ENCODE results near the gene GUCY2D. TPM values are rescaled to one million over a fixed set of nuclear protein-coding genes. Genes with fewer than 3 reads are reported as not detected.
"Not testable (repeated sequence)": the region's sequence is repeated elsewhere in the genome, so short reads cannot be mapped to it uniquely, and the experiment has no call there.

GUCY2D gene
- total RNA-seq (2014; rRNA removed; shearing (Covaris generic)) (0.07 TPM in 1 of 2 replicates, not detected in the other), polyA plus RNA-seq (2016; fragmentation: Nextera tagmentation; extraction: Ambion mirVana) (0.08 and 0.96 TPM in 2 replicates)
- long read RNA-seq: 0 reads

DNA sequence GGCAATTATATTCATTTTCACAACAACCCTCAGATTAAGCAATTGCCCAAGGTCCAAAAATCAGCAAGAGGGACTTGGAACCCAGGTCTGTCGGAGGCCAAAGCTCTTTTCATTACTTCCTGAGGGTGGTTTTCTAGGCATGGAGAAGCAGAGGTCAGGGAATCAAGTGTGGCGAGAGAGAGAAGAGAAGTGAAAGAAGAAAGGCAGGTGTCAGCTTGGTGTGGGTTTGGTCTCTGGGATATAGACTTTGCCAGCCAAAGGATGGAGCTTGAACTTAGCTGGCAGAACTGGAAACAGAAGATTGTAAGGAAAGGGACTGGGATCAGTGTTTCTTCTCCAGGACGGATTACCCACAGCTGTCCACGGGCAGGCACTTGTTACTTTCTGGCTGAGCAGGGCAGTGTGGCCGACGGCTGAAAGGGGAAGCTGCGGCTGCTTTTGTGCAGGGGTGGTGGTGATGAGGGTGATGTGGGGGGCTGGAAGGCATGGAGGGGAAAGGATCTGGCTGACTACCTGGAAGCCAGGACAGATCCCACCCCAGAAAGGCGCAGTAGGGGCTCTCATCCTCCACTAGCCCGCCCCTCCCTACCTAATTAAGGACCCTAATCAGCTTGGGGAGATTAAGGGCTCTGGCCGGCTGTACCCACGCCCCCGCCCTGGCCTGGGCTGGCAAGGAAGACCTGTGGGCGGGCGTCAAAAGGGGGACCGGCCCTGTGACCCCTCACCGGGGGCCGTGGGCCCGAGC lies at the start of gene GUCY2D:
TSS of gene GUCY2D (plus strand) at position 640 of the 745 bp plus-strand sequence. CDS start 433 bp downstream, outside the sequence.
- no peaks in the 10 kb centered on the region; the same call in 2 of the 3 replicates for H3K36me3 Mint-ChIP-seq (ENCODE audit: low read depth)
- H3K27me3 ChIP-seq (ENCODE audit: insufficient read depth): peaks cover 71% of the 10 kb centered on the region
- peak within 1 kb of the TSS; percentile 96 for H2AFZ ChIP-seq
- H3K27ac ChIP-seq (ENCODE audit: low read depth): no peak within 1 kb of the TSS
- no peak; the same call in 2 of the 3 replicates for ATAC-seq
- H3K4me2 ChIP-seq: peak within 1 kb of the TSS; percentile 81
- peaks cover 10% of the 10 kb centered on the region for H3K4me1 Mint-ChIP-seq
- H3K79me2 ChIP-seq (replicated peaks; ENCODE audit: insufficient read depth): no peaks in the 10 kb centered on the region
- H3F3A ChIP-seq (replicated peaks; ENCODE audit: low read depth): 0 out of 2 replicates have a peak, but pooled peaks cover 3% of the 10 kb centered on the region
- peak; percentile 64 for TF ChIP-seq EZH2 (IDR thresholded peaks at IDR 0.05; ENCODE audit: low read depth, unreplicated experiment)
- TF ChIP-seq NANOG (IDR thresholded peaks at IDR 0.05; ENCODE audit: borderline replicate concordance): no peak
- peaks cover 3% of the 10 kb centered on the region; the same call in 1 of the 3 replicates for H3K9me3 Mint-ChIP-seq
- no peaks in the 10 kb centered on the region; the same call in 1 of the 2 replicates for H4K20me1 ChIP-seq (replicated peaks; ENCODE audit: insufficient read depth)
- peaks cover 33% of the 10 kb centered on the region for H3K27me3 Mint-ChIP-seq (ENCODE audit: insufficient read depth, low read depth, poor library complexity)
- H3K4me1 ChIP-seq (ENCODE audit: insufficient read depth): peaks cover 7% of the 10 kb centered on the region; the same call in 1 of the 2 replicates
- H3K4me3 Mint-ChIP-seq: peak within 1 kb of the TSS; percentile 6
- no peaks in the 10 kb centered on the region for H3K9me2 ChIP-seq (ENCODE audit: insufficient read depth)
- H3K27ac Mint-ChIP-seq: no peak within 1 kb of the TSS
- DNase-seq (ENCODE audit: low spot score): peak; percentile 15
- H3K36me3 ChIP-seq (ENCODE audit: insufficient read depth): no peaks in the 10 kb centered on the region
- H3K4me3 ChIP-seq: peak within 1 kb of the TSS; percentile 57

GRCh38 chr17:7953266-7953665 lies 49.1 kb upstream of the GUCY2D start:
- not testable (repeated sequence) for H3K27ac Mint-ChIP-seq

DNA sequence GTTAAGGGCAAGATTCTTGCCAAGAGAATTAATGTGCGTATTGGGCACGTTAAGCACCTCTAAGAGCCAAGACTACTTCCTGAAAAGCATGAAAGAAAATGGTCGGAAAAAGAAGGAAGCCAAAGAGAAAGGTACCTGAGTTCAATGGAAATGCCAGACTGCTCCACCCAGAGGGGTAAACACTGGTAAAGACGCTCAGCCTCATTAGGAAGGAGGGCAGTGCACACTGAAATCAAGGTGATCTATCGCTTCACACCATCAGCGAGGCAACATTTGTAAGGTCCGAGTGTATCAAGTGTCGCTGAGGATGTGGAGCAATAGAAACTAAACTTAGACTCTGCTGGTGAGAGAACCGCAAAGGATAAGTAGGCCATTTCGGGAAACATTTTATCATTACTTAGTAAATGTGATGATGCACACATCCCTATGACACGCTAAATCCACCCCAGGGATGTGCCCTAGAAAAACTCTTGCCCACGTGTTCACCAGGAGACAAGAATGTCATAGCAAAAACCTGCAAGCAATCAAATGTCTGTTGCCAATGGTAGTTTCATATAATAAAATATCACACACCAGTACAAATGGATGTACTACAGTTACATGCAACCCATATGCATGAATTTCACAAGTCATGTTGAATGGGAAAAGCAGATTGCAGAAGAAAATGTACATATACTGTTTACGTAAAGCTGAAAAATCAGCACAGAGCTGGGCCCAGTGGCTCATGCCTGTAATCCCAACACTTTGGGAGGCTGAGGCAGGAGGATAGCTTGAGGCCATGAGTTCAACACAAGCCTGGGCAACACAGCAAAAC lies 46.8 kb upstream of the GUCY2D start:
- no peak for ATAC-seq
- H3K36me3 ChIP-seq (ENCODE audit: insufficient read depth): no peaks in the 10 kb centered on the region
- TF ChIP-seq ZNF462 (CRISPR knock-in tag; IDR thresholded peaks at IDR 0.05) (no peak), ZNF114 (CRISPR knock-in tag; IDR thresholded peaks at IDR 0.05) (no peak), NANOG (IDR thresholded peaks at IDR 0.05; ENCODE audit: borderline replicate concordance) (no peak), CREB1 (CRISPR knock-in tag; IDR thresholded peaks at IDR 0.05; ENCODE audit: low read depth) (no peak)
- TF ChIP-seq, protein P1, sequence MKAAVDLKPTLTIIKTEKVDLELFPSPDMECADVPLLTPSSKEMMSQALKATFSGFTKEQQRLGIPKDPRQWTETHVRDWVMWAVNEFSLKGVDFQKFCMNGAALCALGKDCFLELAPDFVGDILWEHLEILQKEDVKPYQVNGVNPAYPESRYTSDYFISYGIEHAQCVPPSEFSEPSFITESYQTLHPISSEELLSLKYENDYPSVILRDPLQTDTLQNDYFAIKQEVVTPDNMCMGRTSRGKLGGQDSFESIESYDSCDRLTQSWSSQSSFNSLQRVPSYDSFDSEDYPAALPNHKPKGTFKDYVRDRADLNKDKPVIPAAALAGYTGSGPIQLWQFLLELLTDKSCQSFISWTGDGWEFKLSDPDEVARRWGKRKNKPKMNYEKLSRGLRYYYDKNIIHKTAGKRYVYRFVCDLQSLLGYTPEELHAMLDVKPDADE (IDR thresholded peaks at IDR 0.05): no peak

More at GRCh38 chr17:7953266-7953665, 49.1 kb upstream of the GUCY2D start:
- peaks cover 16% of the 10 kb centered on the region for H3K36me3 Mint-ChIP-seq (ENCODE audit: low read depth)
- not testable (repeated sequence) for H3K4me3 ChIP-seq; H3K27me3 ChIP-seq (ENCODE audit: insufficient read depth); H4K20me1 ChIP-seq (replicated peaks; ENCODE audit: insufficient read depth); H3K27ac ChIP-seq (ENCODE audit: low read depth); H3K79me2 ChIP-seq (replicated peaks; ENCODE audit: insufficient read depth); H3K36me3 ChIP-seq (ENCODE audit: insufficient read depth); H2AFZ ChIP-seq; H3K4me1 Mint-ChIP-seq; H3K4me3 Mint-ChIP-seq; H3K9me2 ChIP-seq (ENCODE audit: insufficient read depth); ATAC-seq; DNase-seq (ENCODE audit: low spot score); H3K4me2 ChIP-seq; H3F3A ChIP-seq (replicated peaks; ENCODE audit: low read depth); H3K4me1 ChIP-seq (ENCODE audit: insufficient read depth); H3K9me3 Mint-ChIP-seq; H3K27me3 Mint-ChIP-seq (ENCODE audit: insufficient read depth, low read depth, poor library complexity)

More for the DNA sequence above, 46.8 kb upstream of the GUCY2D start:
- no peak overlapping the region for H3K4me2 ChIP-seq
- H3K79me2 ChIP-seq (replicated peaks; ENCODE audit: insufficient read depth): no peaks in the 10 kb centered on the region
- H3K9me2 ChIP-seq (ENCODE audit: insufficient read depth): 0 out of 2 replicates have a peak, but pooled peaks cover 5% of the 10 kb centered on the region
- Mint-ChIP-seq H3K4me1 (peaks cover 3% of the 10 kb centered on the region), H3K27ac (no peak overlapping the region), H3K36me3 (ENCODE audit: low read depth) (no peaks in the 10 kb centered on the region), H3K27me3 (ENCODE audit: insufficient read depth, low read depth, poor library complexity) (peaks cover 4% of the 10 kb centered on the region), H3K4me3 (no peak overlapping the region), H3K9me3 (no peaks in the 10 kb centered on the region)
- H3K27me3 ChIP-seq (ENCODE audit: insufficient read depth): no peaks in the 10 kb centered on the region
- no peaks in the 10 kb centered on the region for H3F3A ChIP-seq (replicated peaks; ENCODE audit: low read depth)
- no peak overlapping the region for H3K4me3 ChIP-seq
- H3K4me1 ChIP-seq (ENCODE audit: insufficient read depth): no peaks in the 10 kb centered on the region
- H4K20me1 ChIP-seq (replicated peaks; ENCODE audit: insufficient read depth): no peaks in the 10 kb centered on the region
- H3K27ac ChIP-seq (ENCODE audit: low read depth): no peak overlapping the region
- no peak for DNase-seq (ENCODE audit: low spot score)
- H2AFZ ChIP-seq: no peak overlapping the region

Measured in GM23338 (cell line).